HCT116 (cell line): ENCODE data around the gene HSPA12B.

Experiments used
- ATF3 ChIP-seq: IDR thresholded peaks from 2 replicates; pipeline ENCODE4 v1.6.1; 2012
- CEBPB ChIP-seq: IDR thresholded peaks from 2 replicates; pipeline ENCODE4 v1.6.1; 2012; ENCODE audit warnings: low read depth
- CTCF ChIP-seq, 3 experiments: fragments of 200-600 bp in 1 of 3; sonication (generic) in 1 of 3; IDR thresholded peaks in 2 of 3; conservative IDR thresholded peaks in 1 of 3; 2 replicates each; pipeline ENCODE4 v1.5.1; 2012 to 2017; ENCODE audit warnings: low read depth in 2 of 3, low read length in 2 of 3, antibody characterized with exemption in 1 of 3, borderline replicate concordance in 1 of 3, control low read depth in 1 of 3, mild to moderate bottlenecking in 1 of 3, mixed read lengths in 1 of 3, mixed run types in 1 of 3, moderate library complexity in 1 of 3; ENCODE audit not compliant: insufficient read depth in 1 of 3
- ELF1 ChIP-seq: IDR thresholded peaks from 2 replicates; pipeline ENCODE4 v1.6.1; 2012; ENCODE audit warnings: low read depth, borderline replicate concordance
- EZH2 ChIP-seq: fragments of 200-600 bp; sonication (generic); IDR thresholded peaks from 2 replicates; pipeline ENCODE4 v1.6.1; 2017; ENCODE audit warnings: antibody characterized with exemption, mixed run types
- EZH2phosphoT487 ChIP-seq: fragments of 200-600 bp; IDR thresholded peaks from 2 replicates; pipeline ENCODE4 v1.6.1; 2018; ENCODE audit warnings: antibody characterized with exemption, borderline replicate concordance
- MAX ChIP-seq: IDR thresholded peaks from 2 replicates; pipeline ENCODE4 v1.6.1; 2012

- TF ChIP-seq MAX (no peak), CTCF (IDR thresholded peaks at IDR 0.05 in 2 of 3, conservative IDR thresholded peaks at IDR 0.05 in 1 of 3; ENCODE audit: borderline replicate concordance in 1 of 3, insufficient read depth in 1 of 3, low read depth in 2 of 3, low read length in 2 of 3) (no peak), EZH2phosphoT487 (no peak), EZH2 (no peak), CEBPB (no peak), ELF1 (no peak), ATF3 (no peak)
These were observed 20.1 kb upstream of the HSPA12B start, which contains the start of gene SIGLEC1 for GRCh38 chr20:3712279-3712873.
